ENCODE measurements around the gene PAXX.

PAXX gene

GRCh38 chr9:136980669-136981478, 11.3 kb upstream of the PAXX start:
- no peak overlapping the region for H3K4me3 ChIP-seq (ENCODE audit: low read depth, low read length)

GRCh38 chr9:136981588-136982231, 10.5 kb upstream of the PAXX start:
- no peak overlapping the region for H3K4me3 ChIP-seq (ENCODE audit: low read depth, low read length)

DNA sequence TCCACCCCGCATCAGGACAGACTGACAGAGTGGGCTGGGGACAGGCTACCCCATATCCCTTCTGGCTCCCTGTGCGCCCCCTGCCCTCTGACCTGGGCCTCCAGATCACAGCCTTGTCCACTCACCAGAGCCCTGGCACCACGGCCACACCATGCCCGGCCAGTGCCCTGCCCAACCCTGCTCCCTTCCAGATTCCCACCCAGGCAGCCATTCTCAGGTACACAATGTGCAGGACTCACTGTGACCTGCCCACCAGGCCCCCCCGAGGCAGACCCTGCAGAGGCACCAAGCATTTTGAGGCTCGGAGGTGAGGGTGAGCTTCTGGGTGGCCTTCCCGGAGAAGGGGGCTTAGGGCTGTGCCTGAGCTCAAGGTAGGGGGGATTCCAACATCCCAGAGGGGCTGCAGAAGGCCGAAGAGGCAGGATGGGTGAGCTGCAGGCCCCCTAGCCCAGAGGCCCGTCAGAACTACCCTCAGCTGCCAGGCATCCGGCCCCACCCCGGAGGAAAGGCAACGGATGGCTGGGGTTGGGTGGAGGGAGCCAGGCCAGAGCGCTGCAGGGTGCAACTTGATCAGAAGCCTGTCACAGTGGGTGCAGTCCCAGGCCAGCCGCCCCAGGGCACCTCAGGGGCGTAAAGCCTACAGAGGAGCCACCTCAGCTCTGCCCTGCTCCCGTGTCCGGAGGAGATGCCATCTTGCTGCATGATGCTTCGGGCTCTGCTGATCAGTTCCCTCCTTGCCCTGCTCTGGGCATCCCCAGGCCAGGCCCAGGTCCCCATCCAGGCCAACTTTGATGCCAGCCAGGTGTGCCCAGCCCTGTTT, 9.8 kb upstream of the PAXX start, which contains the start of gene LCNL1:
Gene LCNL1, plus strand, starts transcription at position 762 of the 820 bp plus-strand sequence. CDS start 594 bp downstream, outside the sequence.
- no peak within 1 kb of the TSS for H3K4me3 ChIP-seq (ENCODE audit: low read depth, low read length)

GRCh38 chr9:136983167-136983566, 9.1 kb upstream of the PAXX start:
- H3K4me3 ChIP-seq (ENCODE audit: low read depth, low read length), result no peak overlapping the region

- no peak overlapping the region for H3K4me3 ChIP-seq (ENCODE audit: low read depth, low read length)
These were observed 8.4 kb upstream of the PAXX start for GRCh38 chr9:136983656-136984314.

- no peak overlapping the region for H3K4me3 ChIP-seq (ENCODE audit: low read depth, low read length)
These were observed 7.7 kb upstream of the PAXX start for GRCh38 chr9:136984464-136985026.

DNA sequence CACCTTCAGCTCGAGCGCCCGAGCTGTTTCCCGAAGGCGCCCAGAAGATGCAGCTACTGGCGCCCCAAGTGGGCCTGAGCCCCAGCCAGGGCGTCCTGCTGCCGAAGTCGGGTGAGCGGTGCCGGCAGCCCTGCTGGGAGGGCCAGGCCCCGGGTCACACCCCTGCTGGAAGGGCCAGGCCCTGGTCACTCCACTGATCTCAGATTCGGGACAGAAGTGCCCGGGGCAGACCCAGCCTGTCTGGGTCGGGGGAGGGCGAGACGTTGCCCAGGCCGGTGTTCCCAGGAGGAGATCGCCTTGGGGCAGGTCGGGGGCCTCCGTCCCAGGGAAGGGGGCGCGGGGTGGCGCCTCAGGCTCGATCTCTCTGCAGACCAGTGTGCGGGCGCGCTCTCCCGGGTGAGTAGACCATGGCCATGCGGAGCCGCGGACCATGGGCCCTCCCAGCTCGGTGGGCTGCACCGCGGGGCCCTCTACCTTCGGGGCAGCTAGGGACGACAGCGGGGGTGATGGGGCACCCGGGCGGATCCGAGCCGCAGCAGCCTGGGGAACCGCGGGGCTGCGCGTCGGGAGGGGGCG, 7.1 kb upstream of the PAXX start:
- peak overlapping the region; percentile 24 for H3K4me3 ChIP-seq (ENCODE audit: low read depth, low read length)

- H3K4me3 ChIP-seq (ENCODE audit: low read depth, low read length), result no peak overlapping the region
These were observed 6.4 kb upstream of the PAXX start for GRCh38 chr9:136985853-136986252.

DNA sequence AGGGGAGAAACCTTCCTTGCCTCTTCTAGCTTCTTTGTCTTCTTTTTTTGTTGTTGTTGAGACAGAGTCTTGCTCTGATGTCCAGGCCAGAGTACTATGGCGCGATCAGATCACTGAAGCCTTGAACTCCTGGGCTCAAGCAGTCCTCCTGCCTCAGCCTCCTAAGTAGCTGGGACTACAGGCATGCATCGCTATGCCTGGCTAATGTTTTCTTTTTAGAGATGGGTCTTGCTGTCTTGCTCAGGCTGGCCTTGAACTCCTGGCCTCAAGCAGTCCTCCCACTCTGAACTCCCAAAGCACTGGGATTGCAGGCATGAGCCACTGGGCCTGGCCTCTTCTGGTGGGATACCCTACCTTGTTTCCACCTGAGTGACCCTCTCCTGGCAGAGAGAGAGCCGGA, 3.4 kb upstream of the PAXX start:
- H3K4me3 ChIP-seq (ENCODE audit: low read depth, low read length), result no peak overlapping the region

DNA sequence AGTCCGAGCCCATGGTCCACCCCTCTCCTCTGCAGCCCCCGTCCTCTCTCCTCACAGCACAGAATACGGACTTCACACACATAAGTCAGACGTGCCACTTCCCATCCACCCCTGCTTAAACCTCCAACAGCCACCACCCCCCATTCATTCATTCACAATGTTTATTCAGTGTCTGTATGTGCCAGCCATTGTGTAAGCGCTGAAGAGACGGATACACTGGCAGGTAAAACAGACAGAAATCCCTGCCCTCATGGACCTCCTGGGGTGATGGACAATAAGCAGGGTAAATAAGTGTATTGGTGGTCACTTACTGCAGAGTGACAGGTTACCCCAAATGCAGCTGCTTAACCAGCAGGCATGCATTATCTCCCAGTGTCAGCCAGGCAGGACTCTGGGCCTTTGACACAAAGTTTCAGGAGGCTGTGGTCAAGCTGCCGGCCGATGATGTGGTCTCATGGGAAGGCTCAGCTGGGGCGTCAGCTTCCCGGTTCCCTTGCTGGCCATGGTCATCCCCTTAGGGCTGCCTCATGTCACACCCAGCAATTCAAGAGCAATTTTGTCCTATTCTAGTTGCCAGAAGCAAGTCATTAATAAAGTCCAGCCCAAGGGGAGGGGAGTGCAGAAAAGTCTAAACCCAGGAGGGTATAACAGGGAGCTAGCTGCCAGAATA, 1.8 kb upstream of the PAXX start:
- H3K4me3 ChIP-seq (ENCODE audit: low read depth, low read length), result no peak overlapping the region

GRCh38 chr9:136992819-136993369, 672 bp downstream of the PAXX start:
- peak overlapping the region; percentile 69 for H3K4me3 ChIP-seq (ENCODE audit: low read depth, low read length)

GRCh38 chr9:136994180-136994887, 2.1 kb downstream of the PAXX start:
- no peak overlapping the region for H3K4me3 ChIP-seq (ENCODE audit: low read depth, low read length)

- no peak overlapping the region for H3K4me3 ChIP-seq (ENCODE audit: low read depth, low read length)
These were observed 2.6 kb downstream of the PAXX start for GRCh38 chr9:136994888-136995230.

DNA sequence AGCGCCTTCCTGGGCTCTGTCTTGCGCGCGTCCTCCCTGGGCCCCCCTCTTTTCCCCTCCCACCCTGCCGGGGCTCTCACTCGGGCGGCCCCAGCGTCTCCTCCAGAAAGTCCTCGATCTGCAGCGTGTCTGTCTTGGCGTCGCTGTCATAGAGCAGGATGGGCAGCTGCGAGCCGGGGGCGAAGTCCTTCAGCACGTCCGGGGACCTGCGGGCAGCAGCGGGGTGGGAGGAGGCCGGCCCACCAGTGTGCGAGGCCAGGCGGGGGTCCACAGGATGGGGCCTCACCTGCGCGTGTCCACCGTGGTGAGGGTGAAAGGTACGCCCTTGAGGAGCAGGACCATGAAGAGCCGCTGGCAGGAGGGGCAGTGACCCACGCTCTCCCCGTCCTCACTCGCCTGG, 3.1 kb downstream of the PAXX start:
- H3K4me3 ChIP-seq (ENCODE audit: low read depth, low read length), result no peak overlapping the region

DNA sequence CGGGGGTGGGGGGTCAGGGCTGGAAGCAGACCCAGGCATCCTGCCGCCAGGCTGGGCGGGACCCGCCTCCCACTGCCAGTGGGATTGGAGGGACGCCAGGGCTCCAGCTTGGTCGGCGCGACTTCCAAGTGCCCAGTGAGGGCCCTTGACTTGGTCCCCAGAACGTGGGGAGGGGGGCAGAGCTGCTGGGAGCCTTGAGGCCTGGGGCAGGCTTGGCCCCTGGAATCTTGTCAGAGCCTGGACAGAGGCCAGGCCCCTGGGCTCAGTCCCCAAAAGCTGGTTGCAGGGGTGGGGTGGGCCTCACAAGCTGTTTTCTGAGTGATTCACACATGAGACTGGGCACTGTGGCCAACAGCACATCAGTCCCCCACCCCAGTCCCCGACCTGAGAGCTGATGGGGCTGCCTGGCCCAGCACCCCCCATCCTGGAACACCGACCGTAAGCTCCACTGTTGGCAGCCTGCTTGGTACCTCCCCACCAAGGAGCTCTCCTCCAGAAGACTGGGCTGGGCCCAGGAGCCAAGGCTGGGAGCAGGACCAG, 3.6 kb downstream of the PAXX start:
- no peak overlapping the region for H3K4me3 ChIP-seq (ENCODE audit: low read depth, low read length)

- no peak within 1 kb of the TSS for H3K4me3 ChIP-seq (ENCODE audit: low read depth, low read length)
These were observed 4.4 kb downstream of the PAXX start, which contains the start of gene CLIC3 for GRCh38 chr9:136996361-136997292. TSS of gene CLIC3 (minus strand) at chr9:136996568. CDS start at chr9:136996543, 25 bp downstream.

GRCh38 chr9:136997371-136997770, 5.1 kb downstream of the PAXX start:
- H3K4me3 ChIP-seq (ENCODE audit: low read depth, low read length), result no peak overlapping the region

All from iPS-11a (cell line).